Esophagus squamous epithelium (tissue), 4 donors: Measurements from ENCODE around the gene EAF1.

Source experiments
- POLR2A ChIP-seq, 4 donors: fragments of 450-650 bp; IDR thresholded peaks; one replicate each; pipeline ENCODE4 v1.6.1; 2017; ENCODE audit warnings: antibody characterized with exemption in 4 of 4, mild to moderate bottlenecking in 4 of 4, moderate library complexity in 3 of 4
- TF ChIP-seq, protein P1 (sequence below), 6 experiments: fragments of 450-650 bp in 4 of 6; fragments of 200-600 bp in 2 of 6; sonication (generic) in 2 of 6; IDR thresholded peaks; one replicate each; pipeline ENCODE4 v1.5.1; 2016 to 2019; ENCODE audit warnings: antibody characterized with exemption in 6 of 6, mild to moderate bottlenecking in 4 of 6, moderate library complexity in 4 of 6

DNA sequence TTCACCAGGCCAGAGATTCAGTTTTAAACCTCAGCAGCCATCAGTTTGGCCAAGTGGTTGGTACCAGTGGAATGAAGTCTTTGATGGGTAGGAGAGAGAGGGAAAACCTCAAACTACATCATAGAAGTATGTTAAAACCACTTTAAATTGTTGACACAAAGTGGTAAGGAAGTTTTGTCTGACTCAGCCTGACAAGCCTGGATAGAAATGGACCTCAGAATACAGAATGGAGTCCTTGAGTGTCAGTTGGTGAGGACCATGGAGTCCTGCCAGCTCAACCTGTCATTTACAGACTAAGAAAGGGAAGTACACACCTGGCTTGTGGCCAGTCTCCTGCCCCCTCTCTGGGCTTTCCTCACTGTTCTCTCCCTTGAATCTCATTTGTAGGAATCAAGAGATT lies 12.1 kb downstream of the EAF1 start:
- no peak for TF ChIP-seq POLR2A (IDR thresholded peaks at IDR 0.05)
- TF ChIP-seq, protein P1, sequence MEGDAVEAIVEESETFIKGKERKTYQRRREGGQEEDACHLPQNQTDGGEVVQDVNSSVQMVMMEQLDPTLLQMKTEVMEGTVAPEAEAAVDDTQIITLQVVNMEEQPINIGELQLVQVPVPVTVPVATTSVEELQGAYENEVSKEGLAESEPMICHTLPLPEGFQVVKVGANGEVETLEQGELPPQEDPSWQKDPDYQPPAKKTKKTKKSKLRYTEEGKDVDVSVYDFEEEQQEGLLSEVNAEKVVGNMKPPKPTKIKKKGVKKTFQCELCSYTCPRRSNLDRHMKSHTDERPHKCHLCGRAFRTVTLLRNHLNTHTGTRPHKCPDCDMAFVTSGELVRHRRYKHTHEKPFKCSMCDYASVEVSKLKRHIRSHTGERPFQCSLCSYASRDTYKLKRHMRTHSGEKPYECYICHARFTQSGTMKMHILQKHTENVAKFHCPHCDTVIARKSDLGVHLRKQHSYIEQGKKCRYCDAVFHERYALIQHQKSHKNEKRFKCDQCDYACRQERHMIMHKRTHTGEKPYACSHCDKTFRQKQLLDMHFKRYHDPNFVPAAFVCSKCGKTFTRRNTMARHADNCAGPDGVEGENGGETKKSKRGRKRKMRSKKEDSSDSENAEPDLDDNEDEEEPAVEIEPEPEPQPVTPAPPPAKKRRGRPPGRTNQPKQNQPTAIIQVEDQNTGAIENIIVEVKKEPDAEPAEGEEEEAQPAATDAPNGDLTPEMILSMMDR (IDR thresholded peaks at IDR 0.05) = no peak
